ENCODE results near the gene FBXO2. TPM values are rescaled to one million over a fixed set of nuclear protein-coding genes. Genes with fewer than 3 reads are reported as not detected.

FBXO2 gene
- total RNA-seq, 2 experiments from 2014 or later: 3.2 to 3.7 TPM

GRCh38 chr1:11671205-11671543, 16.9 kb upstream of the FBXO2 start:
- DNase-seq (no peak), ATAC-seq (ENCODE audit: poor library complexity) (no peak)
- Mint-ChIP-seq H3K27me3 (no peaks in the 10 kb centered on the region), H3K4me3 (no peak overlapping the region), H3K4me1 (ENCODE audit: low read depth) (no peaks in the 10 kb centered on the region), H3K27ac (no peak overlapping the region), H3K36me3 (ENCODE audit: low read depth) (peaks cover 27% of the 10 kb centered on the region), H3K9me3 (no peaks in the 10 kb centered on the region)
- intact Hi-C loops (cut with DNase I, micrococcal nuclease): no loop called here
- peaks cover 37% of the 10 kb centered on the region for H3K36me3 ChIP-seq (ENCODE audit: insufficient read depth, low read length)
- no peak for TF ChIP-seq CTCF (IDR thresholded peaks at IDR 0.05)
- no peaks in the 10 kb centered on the region for H3K4me1 ChIP-seq (ENCODE audit: insufficient read depth, low read length)
- CTCF ChIA-PET: no interaction called here
- H3K27ac ChIP-seq (ENCODE audit: low read depth in 1 of 2, low read length in 2 of 2): no peak overlapping the region
- no peak overlapping the region for H3K4me3 ChIP-seq (ENCODE audit: low read length)
- no peaks in the 10 kb centered on the region for H3K27me3 ChIP-seq (ENCODE audit: control insufficient read depth in 1 of 2, insufficient read depth in 2 of 2, low read length in 2 of 2)
- POLR2A ChIA-PET: no interaction called here
- H3K9me3 ChIP-seq (ENCODE audit: control insufficient read depth in 1 of 2, insufficient read depth in 1 of 2, low read length in 2 of 2): no peaks in the 10 kb centered on the region

GRCh38 chr1:11670747-11671146, 16.5 kb upstream of the FBXO2 start:
- H3K36me3 ChIP-seq (ENCODE audit: insufficient read depth, low read length): peaks cover 33% of the 10 kb centered on the region
- POLR2A ChIA-PET: no interaction called here

DNA sequence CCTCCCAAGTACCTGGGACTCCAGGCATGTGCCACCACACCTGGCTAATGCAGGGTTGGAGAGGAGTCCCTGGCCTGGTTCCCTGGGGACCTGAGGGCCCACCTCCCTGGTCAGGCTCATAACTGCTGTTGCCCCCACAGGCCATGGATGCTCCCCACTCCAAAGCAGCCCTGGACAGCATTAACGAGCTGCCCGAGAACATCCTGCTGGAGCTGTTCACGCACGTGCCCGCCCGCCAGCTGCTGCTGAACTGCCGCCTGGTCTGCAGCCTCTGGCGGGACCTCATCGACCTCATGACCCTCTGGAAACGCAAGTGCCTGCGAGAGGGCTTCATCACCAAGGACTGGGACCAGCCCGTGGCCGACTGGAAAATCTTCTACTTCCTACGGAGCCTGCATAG, 14.3 kb upstream of the FBXO2 start:
- Mint-ChIP-seq H3K27ac (no peak overlapping the region), H3K4me1 (ENCODE audit: low read depth) (no peaks in the 10 kb centered on the region), H3K4me3 (no peak overlapping the region), H3K27me3 (no peaks in the 10 kb centered on the region), H3K9me3 (no peaks in the 10 kb centered on the region), H3K36me3 (ENCODE audit: low read depth) (peaks cover 12% of the 10 kb centered on the region)
- H3K27me3 ChIP-seq (ENCODE audit: control insufficient read depth in 1 of 2, insufficient read depth in 2 of 2, low read length in 2 of 2): no peaks in the 10 kb centered on the region
- ChIA-PET CTCF (no interaction called here), POLR2A (no interaction called here)
- no peak for TF ChIP-seq CTCF (IDR thresholded peaks at IDR 0.05)
- no peak for ATAC-seq (ENCODE audit: poor library complexity)
- peaks cover 20% of the 10 kb centered on the region for H3K36me3 ChIP-seq (ENCODE audit: insufficient read depth, low read length)
- peaks cover 10% of the 10 kb centered on the region for H3K4me1 ChIP-seq (ENCODE audit: insufficient read depth, low read length)
- H3K27ac ChIP-seq (ENCODE audit: low read depth in 1 of 2, low read length in 2 of 2): no peak overlapping the region
- DNase-seq: no peak
- intact Hi-C loops (cut with DNase I, micrococcal nuclease): no loop called here
- H3K9me3 ChIP-seq (ENCODE audit: control insufficient read depth in 1 of 2, insufficient read depth in 1 of 2, low read length in 2 of 2): no peaks in the 10 kb centered on the region
- no peak overlapping the region for H3K4me3 ChIP-seq (ENCODE audit: low read length)

More at GRCh38 chr1:11670747-11671146, 16.5 kb upstream of the FBXO2 start:
- no peaks in the 10 kb centered on the region for H3K9me3 Mint-ChIP-seq
- H3K4me1 ChIP-seq (ENCODE audit: insufficient read depth, low read length): no peaks in the 10 kb centered on the region
- ATAC-seq (ENCODE audit: poor library complexity) (no peak), DNase-seq (peak in 2 of 14 experiments; percentile 38 to 45)
- no peak overlapping the region for H3K27ac Mint-ChIP-seq
- H3K36me3 Mint-ChIP-seq (ENCODE audit: low read depth): peaks cover 25% of the 10 kb centered on the region
- intact Hi-C loops (cut with DNase I, micrococcal nuclease): no loop called here
- CTCF ChIA-PET: interaction anchor here (1.4 kb wide), 1 partner anchor 20 kb away, joined by 3 read pairs; no protein-coding TSS in a partner anchor
- H3K9me3 ChIP-seq (ENCODE audit: control insufficient read depth in 1 of 2, insufficient read depth in 1 of 2, low read length in 2 of 2): no peaks in the 10 kb centered on the region
- no peaks in the 10 kb centered on the region for H3K4me1 Mint-ChIP-seq (ENCODE audit: low read depth)
- no peaks in the 10 kb centered on the region for H3K27me3 Mint-ChIP-seq
- H3K27me3 ChIP-seq (ENCODE audit: control insufficient read depth in 1 of 2, insufficient read depth in 2 of 2, low read length in 2 of 2): no peaks in the 10 kb centered on the region
- no peak overlapping the region for H3K27ac ChIP-seq (ENCODE audit: low read depth in 1 of 2, low read length in 2 of 2)
- H3K4me3 ChIP-seq (ENCODE audit: low read length): no peak overlapping the region
- no peak for TF ChIP-seq CTCF (IDR thresholded peaks at IDR 0.05)
- no peak overlapping the region for H3K4me3 Mint-ChIP-seq

Measured in CD4-positive, alpha-beta T cell (primary cell).